Activated CD8-positive, alpha-beta memory T cell treated with anti-CD3 and anti-CD28 coated beads for 48 hours (primary cell): ENCODE measurements around the gene ADAP1.

Experiments
- DNase-seq, 3 experiments: peaks; one replicate each; pipeline ENCODE4 v3.0.0-alpha.2; 2020; ENCODE audit warnings: low read depth in 2 of 3, low spot score in 2 of 3

Gene ADAP1

GRCh38 chr7:988963-989529 is 34.6 kb upstream of the ADAP1 start:
- no peak for DNase-seq

- no peak for DNase-seq
These were observed 34.0 kb upstream of the ADAP1 start for GRCh38 chr7:988426-988911.

- no peak for DNase-seq
These were observed 33.4 kb upstream of the ADAP1 start for GRCh38 chr7:987909-988308.

GRCh38 chr7:986766-987751 is 32.6 kb upstream of the ADAP1 start:
- DNase-seq: no peak

- no peak for DNase-seq
These were observed 31.6 kb upstream of the ADAP1 start for GRCh38 chr7:985915-986741.

- no peak for DNase-seq
These were observed 30.6 kb upstream of the ADAP1 start for GRCh38 chr7:985127-985416.

GRCh38 chr7:984361-985126 is 30.1 kb upstream of the ADAP1 start:
- DNase-seq: no peak

- no peak for DNase-seq
These were observed 29.2 kb upstream of the ADAP1 start for GRCh38 chr7:983616-984071.

- DNase-seq: no peak
These were observed 28.6 kb upstream of the ADAP1 start, which contains the start of gene CYP2W1 for GRCh38 chr7:983004-983615. TSS of gene CYP2W1 (plus strand) at chr7:983181. CDS start at chr7:983212, 31 bp downstream.

- no peak for DNase-seq
These were observed 28.1 kb upstream of the ADAP1 start for GRCh38 chr7:982511-983003.

GRCh38 chr7:981793-982510 is 27.5 kb upstream of the ADAP1 start:
- no peak for DNase-seq

- DNase-seq: no peak
These were observed 25.5 kb upstream of the ADAP1 start for GRCh38 chr7:979886-980571.

- DNase-seq: no peak
These were observed 24.7 kb upstream of the ADAP1 start for GRCh38 chr7:979151-979550.

- DNase-seq: no peak
These were observed 24.1 kb upstream of the ADAP1 start for GRCh38 chr7:978416-979091.

GRCh38 chr7:978049-978346 is 23.5 kb upstream of the ADAP1 start:
- DNase-seq: no peak

- DNase-seq: no peak
These were observed 23.0 kb upstream of the ADAP1 start for GRCh38 chr7:977326-978048.

GRCh38 chr7:976901-977325 is 22.4 kb upstream of the ADAP1 start:
- no peak for DNase-seq
